GM12874 (cell line): Measurements from ENCODE around the gene YIPF3.

Experiments
- CTCF ChIP-seq: IDR thresholded peaks from 2 replicates; pipeline ENCODE4 v1.5.1; 2011; ENCODE audit warnings: low read depth, mild to moderate bottlenecking, control low read depth, low read length, moderate library complexity; ENCODE audit not compliant: insufficient read depth

Gene YIPF3

GRCh38 chr6:43499028-43499815, 17.5 kb downstream of the YIPF3 start:
- TF ChIP-seq CTCF, result no peak

- TF ChIP-seq CTCF, result no peak
Observed at GRCh38 chr6:43497689-43498088, 19.0 kb downstream of the YIPF3 start.

- TF ChIP-seq CTCF, result no peak
Observed at GRCh38 chr6:43497129-43497396, 19.7 kb downstream of the YIPF3 start.

GRCh38 chr6:43496370-43497128, 20.2 kb downstream of the YIPF3 start:
- peak; percentile 44 for TF ChIP-seq CTCF

GRCh38 chr6:43495409-43495941, 21.3 kb downstream of the YIPF3 start:
- no peak for TF ChIP-seq CTCF

GRCh38 chr6:43494766-43495165, 22.0 kb downstream of the YIPF3 start:
- no peak for TF ChIP-seq CTCF

GRCh38 chr6:43494321-43494720, 22.4 kb downstream of the YIPF3 start:
- no peak for TF ChIP-seq CTCF
